Activated CD8-positive, alpha-beta memory T cell treated with anti-CD3 and anti-CD28 coated beads, Interleukin-2, amount 50 U/mL, for 4 hours (primary cell): ENCODE data around the gene MTHFSD.

Experiments
- DNase-seq: peaks from one replicate; pipeline ENCODE4 v3.0.0-alpha.2; 2020

MTHFSD gene

DNA sequence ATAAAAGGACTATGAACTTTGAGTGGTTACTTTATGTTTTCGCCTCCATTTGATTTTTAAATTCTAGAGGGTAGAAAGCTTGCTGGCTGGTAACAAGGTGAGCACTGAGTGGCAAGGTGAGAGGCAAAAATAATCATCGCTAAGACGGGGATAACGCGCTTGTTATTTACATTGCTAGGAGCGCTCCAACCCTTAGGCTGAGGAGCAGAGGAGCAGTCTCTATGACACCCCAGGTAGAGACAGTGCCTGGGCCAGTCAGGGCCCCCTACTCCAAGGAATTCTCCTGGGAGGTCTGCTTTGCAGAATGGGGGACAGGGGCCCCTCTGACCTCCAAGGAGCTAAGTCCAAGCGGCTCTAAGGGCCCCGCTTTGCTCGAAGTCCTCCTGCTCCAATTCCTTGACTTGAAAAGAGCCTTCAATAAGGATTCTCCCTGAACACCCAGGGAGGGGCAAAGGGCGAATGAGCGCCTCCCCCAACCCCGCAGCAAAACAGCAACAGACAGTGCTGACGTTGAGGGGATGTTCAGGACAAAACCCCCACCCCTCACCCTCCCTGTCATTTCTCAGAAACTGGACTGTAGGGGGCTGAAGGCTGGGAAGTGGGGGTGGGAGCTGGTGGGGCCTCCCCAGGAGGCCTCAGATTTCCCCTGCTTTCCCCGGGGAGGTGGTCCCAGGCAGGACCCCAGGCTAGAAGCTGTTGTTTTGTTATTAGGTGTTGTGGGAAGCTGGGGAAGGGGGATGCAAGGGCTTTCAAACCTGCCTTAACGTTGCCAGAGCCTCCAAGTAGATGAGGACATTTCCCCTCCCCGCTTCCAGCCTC, 54.9 kb downstream of the MTHFSD start:
- DNase-seq = no peak

DNA sequence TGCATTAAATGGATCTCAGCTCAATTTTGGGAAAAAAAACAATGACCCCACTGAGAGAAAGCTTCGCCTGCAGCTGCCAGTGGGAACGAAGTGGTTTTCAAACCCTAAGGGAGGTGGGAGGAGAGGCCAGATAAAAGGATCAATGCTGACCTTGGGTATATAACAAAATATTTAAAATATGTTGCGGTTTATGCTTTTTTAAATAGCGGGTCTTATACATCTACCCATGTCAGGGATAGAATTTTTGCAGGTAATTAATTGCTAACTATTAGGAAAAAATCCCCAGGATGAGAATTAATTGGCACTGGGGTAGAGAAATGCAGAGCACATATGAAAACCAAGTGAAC, 55.6 kb downstream of the MTHFSD start:
- DNase-seq = no peak

DNA sequence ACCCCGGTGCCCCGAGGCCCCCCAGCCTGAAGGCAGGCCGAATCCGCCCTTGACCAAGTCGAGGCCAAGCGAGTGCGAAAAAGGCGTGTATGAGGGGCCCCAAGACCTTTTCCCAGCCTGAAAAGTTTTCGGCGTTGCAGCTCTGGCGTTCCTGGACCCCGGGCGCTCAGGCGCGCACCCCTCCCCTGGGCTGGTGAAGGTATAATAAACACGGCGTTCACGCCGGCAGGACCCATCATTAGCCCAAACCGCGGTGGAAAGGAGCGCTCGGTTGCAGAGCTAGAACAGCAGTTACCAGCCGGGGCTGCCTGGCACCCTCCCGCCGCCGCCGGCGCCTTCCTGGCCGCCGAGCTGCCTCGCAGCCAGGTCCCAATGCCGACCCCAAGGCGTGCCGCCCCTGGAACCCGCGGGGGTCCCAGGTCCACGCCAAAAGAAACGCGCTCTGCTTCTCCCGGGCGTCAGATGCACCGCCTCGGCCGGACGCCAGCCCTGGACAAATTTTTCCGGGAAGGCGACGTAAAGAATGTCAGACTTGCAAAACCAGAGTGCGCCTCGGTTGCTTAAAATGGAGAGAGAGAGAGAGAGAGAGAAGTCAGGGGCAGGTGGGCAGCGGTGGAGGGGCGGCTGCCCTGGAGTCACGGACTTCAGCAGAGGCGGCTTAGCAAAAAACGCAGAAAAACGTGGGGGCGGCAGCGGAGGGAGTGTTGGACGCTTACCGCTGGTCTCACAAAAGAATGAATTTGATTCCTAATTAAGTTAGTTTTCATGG, 56.2 kb downstream of the MTHFSD start:
- DNase-seq = no peak

DNA sequence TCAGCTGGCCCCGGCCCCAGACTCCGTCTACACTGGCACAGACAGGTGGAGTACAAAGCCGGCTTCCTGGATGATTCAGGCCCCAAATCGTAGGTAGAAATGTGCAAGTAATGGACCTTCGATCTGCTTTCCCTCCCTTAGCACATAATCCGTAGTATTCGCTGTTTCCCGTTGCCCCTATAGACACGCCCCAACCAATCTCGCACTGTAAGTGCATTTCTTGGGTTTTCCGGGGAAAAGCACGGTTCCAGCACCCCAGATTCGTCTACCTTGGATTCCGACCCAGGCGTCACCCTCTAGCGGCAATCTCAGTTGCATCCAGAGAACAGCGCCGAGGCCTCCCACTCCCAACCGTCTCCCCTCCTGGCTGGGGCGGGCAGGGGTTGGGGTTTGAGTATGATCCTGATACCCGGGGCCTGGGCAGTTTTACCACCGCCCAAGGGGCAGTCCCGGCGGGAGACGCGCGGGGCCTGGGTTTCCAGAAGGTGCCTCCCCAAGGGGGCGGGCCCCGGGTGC, 56.8 kb downstream of the MTHFSD start:
- no peak for DNase-seq

DNA sequence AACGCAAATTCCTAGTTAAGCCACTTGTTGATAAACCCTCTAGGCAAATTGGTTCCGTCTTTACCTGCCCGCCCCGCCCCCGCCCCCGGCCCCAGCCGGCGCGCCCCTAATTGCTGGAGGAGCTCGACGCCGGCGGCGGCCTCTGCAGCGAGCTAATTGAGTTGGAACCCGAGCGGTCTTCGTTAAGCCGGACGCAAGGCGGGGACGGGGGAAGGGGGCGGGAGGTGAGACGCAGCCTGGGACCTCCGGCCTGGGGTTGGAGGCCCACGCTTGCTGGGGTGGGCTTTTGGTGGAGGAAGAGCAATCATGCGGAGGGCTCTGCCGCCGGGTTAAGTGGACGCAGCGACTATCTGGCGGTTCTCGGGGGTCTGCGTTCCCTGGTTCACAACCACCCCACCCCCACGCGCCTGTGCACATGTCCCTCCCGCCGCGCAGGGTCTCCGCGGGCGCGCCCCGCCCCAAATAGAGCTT, 57.4 kb downstream of the MTHFSD start:
- no peak for DNase-seq

DNA sequence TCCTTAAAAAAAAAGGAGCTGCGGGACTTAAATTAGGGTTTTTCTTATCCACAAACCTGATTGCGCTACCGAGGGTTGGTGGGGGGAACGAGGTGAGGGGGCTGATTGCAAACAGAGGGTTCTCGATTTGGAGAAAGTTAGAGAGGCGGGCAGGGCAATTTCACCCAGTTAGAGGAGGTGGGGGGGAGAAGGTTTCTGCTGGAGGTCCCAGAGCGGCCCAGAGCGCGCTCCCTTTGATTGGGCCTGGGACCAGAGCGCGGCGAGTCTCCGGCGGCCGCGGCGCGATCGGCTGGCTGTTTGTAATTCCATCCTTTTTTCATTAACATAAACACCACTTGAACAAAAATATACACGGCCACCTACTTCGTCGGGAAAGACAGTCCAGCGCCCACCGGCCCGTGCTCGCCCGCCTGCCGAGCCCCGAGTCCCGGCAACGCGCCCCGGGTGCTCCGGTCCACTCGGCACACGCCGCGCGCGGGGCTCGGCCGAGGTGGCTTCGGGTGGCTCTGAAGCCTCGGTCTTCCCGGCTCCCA, 58.0 kb downstream of the MTHFSD start:
- DNase-seq = no peak

DNA sequence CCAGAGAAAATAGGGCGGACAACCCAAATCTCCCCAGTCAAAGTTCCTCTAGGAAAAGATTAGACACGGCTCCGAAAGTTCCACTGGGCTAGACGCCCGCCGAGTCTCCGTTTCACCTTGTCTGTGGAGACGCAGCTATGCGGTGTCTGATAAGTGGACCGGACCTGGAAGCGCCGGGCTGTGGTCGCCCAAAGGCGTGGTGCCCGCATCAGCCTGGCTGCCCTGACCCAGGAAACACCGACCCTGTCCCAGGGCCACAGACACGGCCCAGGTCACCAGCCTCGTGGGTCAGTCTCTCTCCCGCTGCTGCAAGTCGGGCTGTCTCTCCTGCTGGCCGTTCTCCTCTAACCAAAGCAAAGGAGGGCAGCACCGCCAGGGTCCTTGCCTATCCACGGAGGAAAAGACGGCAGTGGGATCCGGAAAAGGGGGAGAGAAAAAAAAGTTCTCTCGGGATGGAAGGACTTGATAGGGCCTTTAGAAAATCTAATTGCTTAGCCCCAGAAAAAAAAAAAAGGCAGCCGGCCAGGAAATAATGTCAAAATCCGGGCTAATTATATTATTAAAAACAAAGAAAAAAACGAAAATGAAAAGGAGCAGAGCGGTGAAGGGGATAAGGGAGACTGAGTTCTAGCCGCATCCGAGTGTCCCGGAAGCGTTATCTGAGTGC, 58.6 kb downstream of the MTHFSD start:
- no peak for DNase-seq

DNA sequence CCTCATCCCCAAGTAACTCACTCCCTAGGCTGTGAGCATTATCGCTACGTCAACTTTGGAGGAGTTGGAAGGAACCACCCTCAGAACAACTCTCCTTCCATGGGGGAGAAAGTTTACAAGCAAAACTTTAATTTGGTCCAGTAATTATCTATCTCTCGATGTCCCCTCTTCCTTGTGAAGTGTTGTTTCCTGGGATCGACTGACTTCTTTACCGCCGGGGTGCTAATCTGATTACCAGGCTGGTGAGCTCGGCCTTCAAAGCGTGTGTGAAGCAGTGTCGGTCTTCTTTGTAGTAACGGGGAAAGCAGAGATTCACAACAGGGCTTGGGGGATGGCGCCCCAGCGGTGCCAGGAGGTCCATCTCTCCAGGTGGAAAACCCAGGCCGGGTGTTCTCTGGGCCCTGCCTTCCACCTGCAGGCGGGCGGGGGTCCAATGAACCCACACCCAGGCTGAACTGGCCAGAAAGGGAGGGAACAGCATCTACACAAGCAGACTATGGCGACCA, 59.2 kb downstream of the MTHFSD start:
- DNase-seq = no peak

DNA sequence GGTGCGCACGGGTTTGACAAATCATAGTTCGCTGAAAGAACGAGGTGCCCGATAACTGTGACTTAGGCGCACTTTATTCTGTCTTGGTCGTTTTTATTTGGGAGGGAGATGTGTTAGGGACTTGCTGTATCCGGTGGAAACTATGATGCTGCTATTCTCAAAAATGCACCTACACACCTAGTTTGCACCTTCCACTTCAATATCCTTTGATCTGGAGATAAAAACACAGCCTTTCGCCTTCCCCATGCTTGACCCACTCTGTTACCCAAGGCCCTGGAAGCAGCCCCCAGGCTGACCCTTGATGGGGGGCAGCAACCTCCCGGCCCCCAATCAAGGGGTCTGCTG, 59.7 kb downstream of the MTHFSD start:
- DNase-seq = no peak

DNA sequence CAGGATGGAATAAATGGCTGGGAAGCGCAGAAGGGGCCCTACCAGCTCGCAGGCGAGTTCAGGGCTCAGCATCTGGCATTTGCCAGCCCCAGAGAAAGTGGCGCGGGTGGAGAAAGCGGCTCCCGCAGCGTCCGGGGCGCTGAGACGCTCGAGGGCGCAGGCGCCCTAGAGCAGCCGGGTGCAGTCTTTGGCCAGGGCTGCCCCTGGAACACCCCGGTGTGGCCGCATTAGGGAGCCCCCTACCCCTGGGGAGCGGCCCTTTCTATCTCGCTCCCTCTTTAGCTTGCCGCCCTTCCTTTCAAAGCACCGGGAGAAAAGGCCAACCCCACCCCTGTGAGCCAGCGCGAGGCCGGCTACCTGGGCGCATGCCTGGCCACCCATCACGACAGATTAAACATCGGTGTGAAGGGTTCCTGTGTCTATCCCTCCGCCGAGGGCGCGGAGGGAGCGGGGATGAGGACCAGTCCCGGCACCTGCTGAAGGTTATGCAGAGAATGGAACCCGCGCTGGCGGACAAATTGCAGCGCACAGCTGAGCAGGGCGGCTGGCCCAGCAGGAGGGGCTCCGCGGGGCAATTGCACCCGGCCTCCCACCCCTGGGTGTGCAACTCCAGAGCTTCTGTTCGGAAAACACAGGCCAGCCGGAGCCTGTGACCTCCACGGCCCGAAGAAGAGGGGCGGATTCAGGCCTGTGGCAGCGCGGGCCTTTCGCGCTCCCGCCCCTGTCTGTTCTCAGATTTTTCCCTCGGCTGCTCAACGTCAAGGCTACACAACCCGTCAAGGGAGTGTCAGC, 60.3 kb downstream of the MTHFSD start:
- DNase-seq = no peak

DNA sequence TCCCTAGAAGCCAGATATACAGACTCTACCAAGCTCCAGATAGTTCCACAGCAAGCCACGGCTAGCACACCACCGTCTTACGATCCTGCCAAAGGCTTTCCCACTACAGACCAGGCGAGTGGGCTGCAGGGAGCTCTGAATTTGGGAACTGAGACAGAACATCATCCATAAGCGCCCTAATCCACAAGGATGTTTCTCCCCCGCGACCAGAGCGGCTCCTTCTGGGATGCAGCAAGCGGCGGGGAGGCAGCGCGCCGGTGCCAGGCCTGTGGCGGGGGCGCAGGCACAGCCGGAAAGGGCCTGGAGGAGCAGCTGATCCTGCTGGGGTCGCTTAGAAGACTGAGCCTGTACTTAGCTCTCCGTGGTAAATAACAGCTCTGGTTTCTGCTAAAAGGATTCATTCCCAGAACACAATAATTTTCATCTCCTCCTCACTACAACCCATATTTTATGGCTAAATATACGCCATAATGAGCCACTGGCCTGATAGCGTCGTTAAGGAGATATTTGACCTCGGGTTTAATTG, 60.9 kb downstream of the MTHFSD start:
- no peak for DNase-seq

DNA sequence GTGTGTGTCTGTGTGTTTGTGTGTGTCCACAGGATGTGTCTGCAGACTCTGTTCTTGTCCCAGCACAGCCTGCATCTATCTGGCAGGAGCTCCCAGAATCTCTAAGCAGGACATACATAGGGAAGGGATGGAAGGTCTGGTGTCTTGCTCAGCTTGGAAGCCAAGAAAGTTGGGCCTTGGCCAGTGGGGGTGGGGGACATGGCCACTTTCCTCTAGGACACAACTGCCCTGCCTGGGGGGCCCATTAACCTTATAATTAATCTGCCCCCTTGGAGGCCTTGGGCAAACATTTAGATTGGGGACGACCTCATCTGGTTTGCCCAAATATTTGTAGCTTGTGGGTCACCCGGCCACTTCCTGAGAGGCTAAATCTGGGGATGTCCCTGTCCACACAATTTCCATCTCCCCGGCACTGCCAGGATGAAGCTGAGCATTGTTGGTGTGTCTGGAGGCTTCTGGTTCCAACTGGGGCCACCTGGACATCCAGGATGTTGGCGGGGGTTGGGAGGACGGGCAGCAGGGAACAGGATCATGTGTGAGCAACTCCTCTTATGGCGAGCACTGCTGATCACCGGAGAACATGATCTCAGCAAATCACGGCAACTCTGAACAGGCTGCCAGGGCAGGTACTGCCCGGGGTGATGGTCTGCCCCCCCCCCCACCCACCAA, 61.9 kb downstream of the MTHFSD start:
- no peak for DNase-seq

DNA sequence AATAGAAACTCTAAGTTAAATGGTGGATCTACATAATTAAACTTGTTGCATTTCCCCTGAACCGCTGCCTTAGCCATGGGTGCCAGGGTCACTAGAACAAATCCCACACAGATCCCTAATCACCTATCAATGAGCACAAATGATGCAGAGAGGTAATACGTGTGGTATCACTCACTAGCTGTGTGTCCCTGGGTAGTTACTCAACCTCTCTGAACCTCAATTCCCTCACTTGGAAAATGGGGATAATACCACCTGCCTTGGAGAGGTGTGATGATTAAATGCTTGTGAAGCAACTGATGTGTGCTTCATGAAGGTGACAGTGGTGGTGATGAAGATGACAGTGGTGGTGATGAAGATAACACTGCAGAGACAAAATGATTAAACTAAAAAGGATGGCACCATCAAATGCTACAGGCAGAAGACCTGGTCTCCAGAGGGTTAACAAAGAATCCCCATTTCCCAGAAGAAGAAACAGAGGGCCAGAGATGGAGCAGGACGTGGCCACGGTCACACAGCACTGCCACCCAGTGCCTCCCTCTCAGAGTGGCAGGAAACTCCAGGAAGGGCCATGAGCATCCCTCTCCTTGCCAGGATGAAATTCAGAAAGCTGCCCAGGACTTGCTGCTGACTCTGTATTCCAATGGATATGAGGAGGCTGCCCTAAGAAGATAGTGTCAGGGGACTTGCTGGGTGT, 62.6 kb downstream of the MTHFSD start:
- no peak for DNase-seq

DNA sequence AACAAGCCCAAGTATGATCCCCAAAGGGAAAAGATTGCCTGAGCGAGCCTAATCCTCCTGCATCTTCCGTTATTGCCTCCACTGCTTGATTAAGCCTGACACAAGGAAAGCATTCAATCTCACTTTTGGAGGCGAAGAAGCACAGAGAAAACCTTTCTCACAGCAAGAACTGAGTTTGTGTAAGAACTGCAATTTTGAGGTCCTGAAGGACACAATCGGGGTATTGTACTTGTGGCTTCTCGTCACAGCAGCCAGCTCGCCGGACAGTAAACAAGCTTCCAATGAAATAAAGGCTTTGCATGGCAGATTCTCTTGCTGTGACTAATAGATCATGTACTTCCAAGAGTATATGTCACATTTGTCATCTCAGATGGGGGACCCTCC, 63.4 kb downstream of the MTHFSD start:
- no peak for DNase-seq

DNA sequence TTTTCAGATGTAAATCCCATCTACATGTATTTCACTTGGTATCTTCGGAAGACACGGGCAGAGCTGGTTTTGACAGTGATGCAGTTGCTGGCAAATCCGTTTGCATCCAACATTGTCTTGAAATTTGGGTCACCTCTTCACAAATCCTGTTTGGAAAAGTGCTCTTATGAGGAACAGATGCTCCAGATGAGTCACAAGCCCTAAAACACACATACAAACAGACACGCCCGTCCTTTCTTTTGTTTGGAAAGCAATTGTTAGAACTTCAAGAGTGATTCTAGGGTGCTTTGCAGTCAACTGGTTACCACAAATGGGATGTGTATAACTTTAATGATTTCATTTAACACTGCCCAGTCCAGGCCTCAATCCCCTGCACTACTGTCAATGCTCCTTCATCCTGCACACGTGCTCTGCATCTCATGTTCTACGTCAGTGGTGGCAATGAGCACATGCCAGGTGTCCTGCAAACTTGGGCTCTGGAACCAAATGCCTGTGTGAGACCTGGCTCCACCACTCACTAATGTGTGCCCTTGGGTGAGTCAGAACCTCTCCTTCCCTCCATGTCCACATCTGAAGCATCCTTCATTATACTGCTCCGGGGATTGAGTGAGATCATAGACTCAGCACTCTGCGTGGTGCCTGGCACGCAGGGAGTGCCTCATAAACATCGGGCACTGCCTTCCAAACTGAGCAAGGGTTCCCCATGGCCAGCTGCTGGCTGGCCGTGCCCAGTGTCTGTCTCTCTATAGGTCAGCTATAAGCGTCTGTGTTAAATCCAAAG, 64.0 kb downstream of the MTHFSD start:
- DNase-seq = no peak

DNA sequence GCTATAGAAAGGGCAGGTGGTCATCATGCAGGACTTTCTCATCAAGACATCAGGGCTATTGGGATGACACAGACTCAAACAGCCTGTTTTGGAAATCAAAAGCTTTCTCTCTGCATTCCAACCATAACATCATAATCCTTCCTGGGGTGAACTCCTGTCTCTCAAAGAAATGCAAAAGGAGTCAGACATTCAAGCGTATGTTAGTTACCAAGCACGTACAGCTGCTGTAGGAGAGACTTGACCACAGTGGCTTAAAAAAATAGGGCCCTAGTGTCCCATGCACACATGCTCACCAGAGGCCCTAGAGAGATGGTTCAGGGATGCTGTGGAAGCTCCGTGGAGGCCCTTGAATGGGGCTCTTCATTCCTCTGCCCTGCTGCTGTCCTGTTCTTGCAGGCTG, 69.3 kb downstream of the MTHFSD start:
- DNase-seq = no peak

DNA sequence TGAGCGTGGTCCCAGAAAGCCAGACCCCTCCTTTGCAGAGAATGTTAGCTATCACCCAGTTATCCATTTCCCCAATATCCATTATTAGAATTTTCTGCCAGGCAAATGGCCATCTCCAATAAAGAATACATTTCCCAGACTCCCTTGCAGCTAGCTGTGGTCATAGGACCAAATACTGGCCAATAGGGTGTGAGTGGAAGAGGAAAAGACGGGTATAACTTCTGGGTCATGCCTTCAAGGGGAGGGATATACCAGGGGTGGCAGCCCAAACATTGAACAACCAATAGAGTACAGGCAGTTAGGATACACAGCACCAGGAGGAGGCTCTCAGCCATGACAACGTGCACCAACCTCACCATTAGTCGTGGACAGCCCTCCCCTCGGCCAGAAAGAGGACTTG, 70.8 kb downstream of the MTHFSD start:
- DNase-seq = no peak

DNA sequence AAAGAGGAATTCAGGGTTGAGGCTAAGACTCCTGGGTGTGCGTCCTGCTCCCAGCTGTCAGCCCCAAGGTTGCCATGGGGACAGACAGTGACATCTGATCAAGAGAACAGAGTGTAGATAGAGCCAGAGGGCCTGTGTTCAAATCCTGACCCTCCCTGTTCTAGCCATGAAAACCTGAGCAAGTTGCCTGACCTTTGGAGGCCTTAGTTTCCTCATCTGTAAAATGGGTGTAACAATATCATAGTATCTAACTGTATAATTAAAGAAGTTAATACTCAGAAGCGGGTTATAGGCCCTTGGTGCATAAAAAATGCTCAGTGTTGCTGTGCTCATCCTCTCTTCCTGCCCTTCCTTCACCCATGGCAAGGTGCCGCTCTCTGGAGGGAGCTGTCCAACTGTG, 73.4 kb downstream of the MTHFSD start:
- DNase-seq = no peak

DNA sequence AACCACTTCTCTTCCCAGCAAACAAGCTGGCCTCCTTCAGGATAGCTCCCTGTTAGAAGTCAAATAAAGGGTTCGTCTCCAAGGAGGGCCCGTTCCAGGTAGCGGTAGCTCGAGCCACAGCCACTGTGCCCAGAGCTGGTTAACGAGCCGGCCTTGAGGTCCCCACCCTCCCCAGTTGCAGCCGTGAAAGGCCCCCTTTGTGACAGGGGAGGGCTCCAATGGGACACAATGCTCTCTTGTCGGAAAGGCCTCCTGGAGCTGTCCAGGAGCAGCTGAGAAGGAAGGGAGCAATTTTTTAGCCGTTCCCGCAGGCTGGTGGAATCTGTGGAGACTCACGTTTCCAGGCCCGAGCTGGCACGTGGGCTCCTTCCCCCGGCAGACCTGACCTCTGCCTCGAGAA, 74.6 kb downstream of the MTHFSD start:
- no peak for DNase-seq
